HG03565 (cell line): ENCODE data around the gene SULF2.

ENCODE experiments used
- ATAC-seq: cut with Tn5 transposase; IDR thresholded peaks from one replicate; pipeline ENCODE4 v1.9.1; 2021; ENCODE audit warnings: mild to moderate bottlenecking, moderate library complexity; ENCODE audit not compliant: unreplicated experiment

The SULF2 gene

DNA sequence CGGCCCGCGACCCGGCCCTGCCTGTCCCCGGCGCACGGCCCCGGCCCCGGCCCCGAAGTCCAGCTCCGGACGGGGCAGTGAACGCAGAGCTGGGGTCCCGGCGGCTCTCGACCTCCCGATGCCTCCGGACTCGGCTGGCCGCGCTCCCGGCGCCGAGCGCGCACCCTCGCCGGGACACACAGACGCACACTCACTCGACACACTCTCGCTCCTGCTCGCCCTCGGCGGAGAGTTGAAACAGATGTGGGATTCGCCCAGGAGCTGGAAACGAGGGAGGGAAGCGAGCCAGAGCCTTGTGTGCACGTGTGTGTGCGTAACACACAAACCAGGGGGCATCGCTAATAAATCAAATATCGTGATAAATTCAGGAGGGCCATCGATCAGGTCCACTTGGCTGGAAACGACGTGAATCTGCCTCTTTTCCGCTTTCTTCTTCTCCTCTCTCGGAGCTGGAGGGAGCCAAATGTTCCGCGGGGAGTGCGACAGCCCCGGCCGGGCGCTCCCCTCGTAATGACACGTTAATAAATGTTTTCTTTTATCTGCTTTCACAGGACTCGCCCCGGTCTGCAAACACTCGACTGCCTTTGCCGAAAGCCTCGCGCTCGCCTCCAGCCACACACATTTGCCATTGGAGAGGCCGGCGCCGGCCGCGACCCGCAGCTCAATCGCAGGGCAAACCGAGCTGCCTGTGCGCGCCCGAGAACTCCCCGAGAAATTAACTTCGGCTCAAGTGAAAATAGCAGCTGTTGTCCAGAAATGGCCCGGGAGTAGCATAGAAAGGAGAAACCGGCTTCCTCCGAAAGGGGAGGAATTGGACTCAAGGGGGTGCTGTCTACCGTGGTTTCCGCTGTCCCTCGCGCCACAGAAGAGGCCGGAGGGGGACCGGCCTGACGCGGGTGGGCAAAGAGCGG lies 828 bp upstream of the SULF2 start:
- no peak for ATAC-seq

DNA sequence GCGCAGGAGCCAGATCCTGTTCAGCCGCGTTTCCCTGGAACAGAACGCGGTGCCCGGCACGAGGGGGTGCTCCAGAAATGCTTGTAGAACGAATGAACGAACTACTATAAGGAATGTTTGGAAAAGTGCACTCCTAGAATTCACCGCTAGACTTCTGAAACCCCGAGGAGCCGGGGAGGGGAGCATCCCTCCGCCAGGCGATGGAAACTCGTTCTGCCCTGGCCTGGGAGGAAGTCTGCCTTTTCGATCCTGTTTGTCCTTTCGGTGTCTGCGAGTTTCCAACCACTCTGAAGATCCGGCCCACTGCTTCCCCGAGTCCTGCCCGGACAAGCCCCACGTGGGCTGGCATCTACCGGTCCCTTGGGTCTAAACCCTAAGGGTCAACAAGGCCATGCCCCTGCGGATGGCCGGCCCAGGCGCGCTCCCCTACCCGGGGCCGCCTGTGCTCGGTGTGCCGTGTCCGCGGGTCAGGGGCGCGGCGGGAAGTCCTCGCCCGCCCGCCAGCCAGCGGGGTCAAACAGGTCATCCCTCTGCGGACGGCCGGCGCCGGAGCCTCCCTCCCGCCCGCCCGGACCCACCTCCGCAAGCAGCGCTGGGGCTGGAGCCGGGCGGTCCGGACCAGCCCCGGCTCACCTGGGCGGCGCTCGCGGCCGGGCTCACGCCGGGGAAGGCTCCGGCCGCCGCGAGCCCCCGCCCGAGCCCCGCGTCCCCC lies 526 bp downstream of the SULF2 start:
- no peak for ATAC-seq

DNA sequence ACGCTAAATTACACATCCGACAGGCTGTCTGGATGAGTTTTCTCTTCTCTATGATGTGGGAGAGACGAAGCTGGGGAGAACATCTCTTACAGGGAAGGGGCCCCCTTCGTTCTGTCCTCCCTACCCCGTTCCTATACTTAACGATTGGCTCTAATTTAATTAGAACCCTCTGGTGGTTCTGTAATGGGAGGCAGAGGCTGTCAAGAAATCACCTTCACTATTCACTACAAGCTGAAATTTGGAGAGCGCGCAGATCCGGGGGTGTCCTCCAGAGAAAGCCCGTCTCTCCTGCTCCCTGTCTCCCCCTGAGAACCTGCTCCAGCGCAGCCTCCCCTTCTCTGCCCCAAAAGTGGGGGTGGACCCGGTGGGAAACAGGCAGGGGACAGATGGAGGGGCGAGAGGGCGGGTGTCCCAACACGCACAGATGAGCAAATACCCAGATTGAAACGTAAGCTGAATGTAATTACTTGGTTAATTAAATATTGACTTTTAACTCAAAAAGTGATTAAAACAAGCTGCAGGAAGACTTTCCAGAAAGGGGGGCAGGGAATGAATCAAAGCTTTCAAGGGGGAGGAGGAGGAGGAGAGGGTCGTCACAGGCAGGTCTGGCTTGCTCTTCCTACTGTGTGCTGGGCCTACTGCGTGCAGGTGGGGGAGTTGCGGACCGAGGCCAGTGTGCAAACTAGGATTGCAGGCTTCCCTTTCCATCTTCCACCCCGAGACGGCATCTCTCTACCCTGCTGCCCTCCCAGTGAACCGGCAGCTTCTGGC lies 1.3 kb downstream of the SULF2 start:
- ATAC-seq, result no peak

DNA sequence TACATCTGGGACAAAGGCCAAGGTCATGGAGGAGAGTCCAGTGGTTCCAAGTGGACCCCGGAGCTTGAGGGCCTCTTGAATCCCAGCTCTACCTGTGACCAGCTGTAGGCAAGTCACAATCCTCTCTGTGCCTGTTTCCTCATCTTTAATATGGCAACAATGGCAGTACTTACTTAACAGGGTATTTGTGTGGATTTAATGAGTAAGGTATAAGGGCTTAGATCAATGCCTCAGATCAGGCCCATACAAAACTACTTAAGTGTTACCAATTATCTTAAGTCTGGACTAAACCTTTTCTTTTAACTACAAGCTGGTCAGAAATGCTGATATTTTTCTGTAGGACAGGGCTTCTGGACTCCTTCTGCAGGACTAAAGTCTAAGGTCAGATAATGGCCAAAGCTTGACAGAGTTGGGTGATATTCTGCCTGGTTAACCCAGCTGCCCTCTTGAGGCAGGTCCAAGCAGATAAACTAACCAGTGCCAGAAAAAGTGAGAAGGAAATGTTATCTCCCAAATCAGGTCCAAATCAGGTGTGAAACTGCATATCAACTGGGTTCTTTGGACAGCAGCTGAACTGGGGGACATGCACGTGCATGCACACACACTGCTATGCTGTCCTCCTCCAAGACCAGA lies 2.2 kb downstream of the SULF2 start:
- no peak for ATAC-seq

DNA sequence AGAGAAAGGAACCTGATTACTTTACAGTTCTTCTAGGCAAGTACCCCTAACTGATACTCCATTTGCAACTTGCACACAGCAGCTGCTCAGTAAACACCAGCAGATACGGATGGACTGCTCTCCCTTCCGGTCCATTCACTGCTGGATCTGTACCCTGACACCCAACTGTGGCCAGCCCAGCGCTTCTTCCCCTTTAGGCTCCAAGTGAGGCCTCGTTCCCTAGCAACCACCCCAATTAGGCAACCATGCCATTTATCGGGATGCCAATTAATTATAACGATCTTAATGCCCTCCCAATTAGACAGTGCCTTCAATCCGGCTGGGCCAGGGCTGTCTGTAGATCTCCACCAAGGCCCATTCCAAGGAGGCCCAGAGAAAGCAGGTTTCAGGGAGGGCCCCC lies 3.2 kb downstream of the SULF2 start:
- ATAC-seq, result no peak

DNA sequence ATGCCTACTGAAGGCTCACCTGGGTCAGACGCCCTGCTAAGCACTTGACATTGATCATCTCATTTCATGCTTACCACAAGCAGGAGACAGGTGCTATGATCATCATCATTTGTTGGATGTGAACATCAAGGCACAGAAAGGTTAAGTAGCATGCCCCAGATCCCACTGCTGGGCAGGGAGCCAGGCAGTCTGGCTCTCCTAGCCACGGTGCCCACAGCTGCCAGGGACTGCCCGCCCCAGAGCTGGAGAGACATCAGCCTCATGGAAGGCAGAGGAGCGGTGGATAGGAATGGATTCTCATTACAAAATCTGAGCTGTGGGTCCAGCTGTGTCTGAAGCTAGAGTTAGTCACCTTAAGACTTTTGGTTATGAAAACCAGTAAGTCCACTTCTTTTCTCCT lies 3.6 kb downstream of the SULF2 start:
- ATAC-seq, result no peak

DNA sequence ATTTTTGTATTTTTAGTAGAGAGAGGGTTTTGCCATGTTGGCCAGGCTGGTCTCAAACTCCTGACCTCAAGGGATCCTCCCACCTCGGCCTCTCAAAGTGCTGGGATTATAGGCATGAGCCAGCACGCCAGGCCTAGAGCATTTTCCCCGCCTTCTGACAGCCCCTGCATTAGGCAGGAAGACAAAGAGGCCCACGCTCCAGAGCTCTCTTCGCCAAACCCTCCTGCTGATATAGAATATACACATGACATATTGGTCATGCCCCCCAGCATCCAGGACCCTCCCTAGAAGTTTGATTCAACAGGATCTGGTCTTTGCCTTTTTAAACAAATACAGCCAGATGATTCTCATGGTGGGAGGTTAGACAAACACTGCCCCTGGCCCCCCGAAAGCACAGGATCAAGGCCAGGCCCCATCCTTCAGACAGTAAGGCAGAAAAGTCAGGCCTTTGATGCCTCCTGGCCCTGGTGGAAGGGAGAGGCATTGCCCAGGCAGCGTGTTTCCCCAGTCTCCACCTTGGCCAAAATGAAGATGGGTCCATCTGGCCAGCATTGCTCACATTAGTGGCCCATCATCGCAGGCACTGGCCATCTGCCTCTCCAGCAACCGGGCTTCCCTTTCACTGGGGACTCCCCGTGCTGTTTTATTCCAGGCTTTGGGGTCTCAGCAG lies 4.4 kb downstream of the SULF2 start:
- no peak for ATAC-seq

DNA sequence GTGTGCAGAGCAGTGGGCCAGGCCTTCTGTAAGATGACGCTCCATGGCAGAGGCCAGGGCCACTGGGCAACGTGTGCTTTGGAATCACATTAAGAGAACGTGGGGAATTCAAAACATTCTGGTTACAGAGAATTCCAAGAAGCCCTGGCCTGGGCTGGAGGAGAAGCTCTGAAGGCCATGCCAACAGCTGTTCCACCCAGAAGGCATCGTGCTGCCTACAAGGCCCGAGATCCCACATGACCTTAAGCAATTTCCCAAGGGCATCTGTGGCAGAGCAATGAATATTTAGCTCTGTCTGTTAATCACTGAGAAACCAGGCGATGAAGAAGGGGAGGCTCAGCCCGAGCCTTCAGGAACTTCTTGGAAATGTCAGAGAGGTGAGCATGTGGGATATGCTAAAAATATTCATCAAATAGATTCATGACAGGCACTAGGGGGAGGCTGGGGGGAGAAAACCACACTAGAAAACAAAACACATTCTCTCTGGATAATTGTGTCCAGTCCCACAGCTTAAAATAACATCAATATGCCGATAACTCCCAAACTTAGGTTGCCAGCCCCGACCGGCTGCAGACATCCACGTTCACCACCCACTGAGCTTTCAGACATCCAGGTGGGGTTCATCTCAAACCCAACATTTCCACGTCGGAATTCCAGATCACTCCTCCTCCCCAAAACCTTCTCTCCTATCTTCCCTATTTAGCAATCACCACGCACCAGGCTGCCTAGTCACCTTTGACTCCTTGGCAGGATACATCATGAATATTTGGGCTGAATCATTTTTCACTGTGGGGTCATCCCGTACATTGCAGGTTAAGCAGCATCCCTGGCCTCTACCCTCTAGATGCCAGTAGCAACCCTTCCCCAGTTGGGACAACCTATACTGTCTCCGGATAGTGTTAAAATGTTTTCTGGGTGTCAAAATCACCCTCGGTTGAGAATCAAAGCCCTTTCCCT lies 6.6 kb downstream of the SULF2 start:
- no peak for ATAC-seq

DNA sequence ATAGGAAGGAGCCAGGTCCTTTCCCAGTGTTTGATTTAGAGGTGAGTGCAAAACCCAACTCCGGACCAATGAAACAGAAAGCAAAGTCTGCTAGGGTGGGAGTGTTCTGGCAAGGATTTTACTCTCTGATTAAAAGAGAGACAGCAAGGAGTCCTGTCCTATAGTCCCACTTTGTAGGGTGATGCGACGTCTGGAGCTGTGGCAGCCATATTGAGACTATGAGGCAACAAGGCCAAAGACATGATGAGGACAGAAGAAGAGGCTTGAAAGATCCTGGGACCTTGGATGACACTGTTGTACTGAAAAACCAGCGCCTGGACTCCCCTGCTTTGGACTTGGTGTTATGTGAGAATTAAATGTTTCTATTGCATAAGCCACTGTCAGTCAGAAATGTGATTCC lies 8.1 kb downstream of the SULF2 start:
- no peak for ATAC-seq

DNA sequence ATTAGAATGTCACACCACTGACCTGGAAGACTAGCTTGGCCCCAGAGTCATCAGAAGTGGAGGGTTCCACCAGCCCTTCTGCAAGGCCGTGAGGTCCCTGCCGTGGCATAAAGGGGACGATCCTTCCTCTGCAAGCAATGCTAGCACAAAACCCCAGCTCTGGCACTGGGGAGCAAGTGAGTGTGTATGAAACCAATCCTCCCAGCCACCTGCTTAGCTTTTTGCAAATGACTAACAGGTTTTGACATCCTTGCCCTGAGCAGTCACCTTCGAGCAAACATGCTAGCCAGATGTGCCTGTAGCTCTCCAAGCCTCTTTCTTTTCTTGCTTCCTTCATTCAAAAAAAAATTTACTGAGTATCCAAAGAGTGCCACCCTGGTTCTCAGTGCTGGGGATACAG lies 8.6 kb downstream of the SULF2 start:
- ATAC-seq, result no peak

DNA sequence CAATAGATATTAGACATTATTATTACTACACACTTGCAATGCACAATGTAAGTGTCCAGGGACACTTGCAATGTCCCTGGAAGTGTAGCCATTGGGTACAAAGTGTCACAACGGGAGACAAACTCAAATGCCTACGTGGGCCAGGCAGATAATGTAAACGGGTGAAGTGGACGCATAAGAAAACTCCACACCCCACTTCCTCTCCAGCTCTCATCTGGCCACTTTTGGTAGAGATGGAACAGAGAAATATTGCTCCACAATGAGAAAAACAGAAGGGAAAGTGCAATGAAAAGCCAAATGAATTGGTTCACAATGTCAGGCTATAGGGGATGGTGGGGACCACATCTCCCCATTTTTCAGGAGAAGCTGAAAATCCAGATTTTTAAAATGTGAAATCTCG lies 9.4 kb downstream of the SULF2 start:
- ATAC-seq, result no peak

DNA sequence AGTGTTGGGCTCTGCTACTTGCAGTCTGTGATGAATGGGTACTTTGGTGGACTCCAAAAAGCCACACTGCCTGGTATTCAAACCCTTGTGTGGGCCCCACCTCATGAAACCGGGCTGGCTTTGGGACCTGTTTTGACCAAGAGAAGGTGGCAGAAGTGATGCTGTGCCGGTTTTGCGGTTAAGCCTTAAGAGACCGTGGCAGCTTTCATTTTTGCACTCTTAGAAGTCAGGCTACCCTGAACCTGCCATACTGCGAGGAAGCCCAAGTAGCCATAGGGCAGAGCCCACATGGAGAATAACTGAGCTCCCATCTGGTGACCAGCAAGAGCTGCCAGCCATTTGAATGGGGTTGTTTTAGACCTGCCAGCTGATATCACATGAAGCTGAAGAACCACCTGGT lies 10.2 kb downstream of the SULF2 start:
- ATAC-seq, result no peak

DNA sequence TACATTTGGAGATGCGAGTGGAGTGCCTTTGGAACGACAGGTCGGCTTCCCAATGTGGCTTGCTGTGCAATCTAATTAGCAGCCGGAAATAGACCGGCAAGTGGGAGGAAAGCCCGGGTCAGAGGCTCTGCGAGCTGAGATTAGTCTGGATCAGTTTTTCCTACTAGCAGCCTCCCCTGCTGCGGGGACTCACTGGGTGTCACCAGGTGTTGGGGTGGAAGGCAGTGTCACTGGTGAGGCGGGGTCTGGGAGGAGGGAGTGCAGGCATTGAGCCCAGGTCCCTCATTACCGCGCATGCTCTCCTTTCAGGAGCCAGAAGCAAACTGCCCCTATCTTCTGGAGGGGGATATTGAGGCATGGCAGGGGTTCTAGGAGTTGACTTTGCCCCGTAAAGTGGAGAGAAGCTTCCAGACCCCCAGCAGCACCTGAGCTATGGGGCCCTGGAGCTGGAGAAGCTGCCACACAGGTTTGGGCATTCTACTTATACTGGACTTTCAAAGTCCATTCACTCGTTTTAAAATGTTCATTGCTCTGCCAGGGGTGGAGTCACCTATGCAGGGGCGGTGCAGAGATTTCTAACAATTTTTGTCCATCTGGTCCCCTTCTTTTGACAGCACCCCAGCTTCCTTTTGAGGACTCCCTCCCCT lies 11.0 kb downstream of the SULF2 start:
- ATAC-seq, result no peak

DNA sequence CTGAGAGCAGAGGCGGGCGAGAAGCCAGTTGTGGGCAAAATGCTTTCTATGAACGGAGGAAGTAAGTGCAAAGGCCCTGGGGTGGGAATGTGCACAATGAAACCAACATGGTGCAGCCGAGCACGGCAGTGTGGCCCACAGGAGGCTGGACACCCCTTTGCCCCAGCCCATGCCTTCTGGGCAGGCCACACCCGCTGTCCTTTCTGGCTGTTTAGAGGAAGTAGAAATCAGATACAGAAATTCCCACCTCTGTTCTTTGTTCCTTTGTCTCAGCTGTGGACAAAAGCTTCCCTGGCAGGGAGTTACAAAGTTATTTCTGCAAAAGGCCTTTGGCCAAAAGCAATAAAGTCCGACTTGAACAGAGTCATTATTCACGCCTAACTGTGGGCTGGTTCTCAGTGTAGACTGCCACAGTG lies 11.9 kb downstream of the SULF2 start:
- ATAC-seq, result no peak

DNA sequence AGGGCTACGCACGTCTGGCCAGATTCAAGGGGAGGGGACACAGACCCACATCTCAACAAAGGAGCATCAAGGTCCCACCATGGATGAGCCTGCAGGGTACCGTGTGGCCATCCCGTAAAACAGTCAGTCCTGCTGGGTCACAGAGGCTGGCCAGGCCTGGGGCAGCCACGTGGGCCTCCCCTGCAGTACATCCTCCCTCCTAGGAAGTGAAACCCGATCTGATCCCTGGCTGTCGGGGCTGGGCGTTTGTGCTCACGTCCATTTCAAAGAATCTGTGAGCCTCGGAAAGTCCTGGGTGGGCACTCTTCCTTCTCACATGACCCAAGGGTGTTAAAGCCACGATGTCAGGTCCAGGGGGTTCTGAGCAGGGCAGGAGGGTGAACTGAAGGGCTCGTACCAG lies 14.3 kb downstream of the SULF2 start:
- no peak for ATAC-seq

DNA sequence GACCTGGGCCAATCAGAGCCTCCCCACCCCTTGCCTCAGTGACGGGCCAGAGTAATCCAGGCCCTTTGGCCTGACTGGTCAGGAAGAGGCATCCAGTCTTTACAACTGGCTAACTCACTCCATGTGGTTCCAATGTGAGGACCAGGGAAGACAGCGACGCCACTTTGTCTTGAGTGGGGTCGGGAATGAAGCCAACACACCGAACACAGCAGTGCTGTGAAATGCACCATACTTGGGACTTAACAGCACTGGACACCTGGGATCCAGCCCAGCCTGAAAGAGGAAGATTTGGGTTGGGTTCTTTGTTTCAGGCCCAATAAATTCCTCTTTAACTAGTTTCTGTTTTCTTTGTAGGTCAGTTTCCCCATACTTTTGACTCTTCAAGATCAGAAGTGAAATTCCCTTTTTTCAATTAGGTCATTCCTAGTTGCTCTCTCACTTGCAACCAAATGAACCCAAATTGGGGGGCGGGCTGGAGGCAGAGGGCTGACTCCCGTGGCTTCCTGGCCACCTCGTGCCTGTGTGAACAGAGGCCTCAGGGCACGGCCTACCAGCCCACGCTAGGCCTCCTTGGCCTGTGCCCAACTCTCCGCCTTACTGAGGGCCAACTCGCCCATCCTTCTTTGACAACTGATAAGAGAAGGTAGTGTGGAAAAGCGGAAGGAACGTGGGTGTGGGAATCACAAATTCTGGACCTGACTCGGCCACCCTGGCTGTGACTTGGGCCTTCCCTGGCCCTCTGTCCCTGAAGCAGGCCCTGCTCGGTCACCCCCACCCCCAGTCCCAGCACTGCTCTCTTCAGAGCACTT lies 17.1 kb downstream of the SULF2 start:
- ATAC-seq, result no peak

DNA sequence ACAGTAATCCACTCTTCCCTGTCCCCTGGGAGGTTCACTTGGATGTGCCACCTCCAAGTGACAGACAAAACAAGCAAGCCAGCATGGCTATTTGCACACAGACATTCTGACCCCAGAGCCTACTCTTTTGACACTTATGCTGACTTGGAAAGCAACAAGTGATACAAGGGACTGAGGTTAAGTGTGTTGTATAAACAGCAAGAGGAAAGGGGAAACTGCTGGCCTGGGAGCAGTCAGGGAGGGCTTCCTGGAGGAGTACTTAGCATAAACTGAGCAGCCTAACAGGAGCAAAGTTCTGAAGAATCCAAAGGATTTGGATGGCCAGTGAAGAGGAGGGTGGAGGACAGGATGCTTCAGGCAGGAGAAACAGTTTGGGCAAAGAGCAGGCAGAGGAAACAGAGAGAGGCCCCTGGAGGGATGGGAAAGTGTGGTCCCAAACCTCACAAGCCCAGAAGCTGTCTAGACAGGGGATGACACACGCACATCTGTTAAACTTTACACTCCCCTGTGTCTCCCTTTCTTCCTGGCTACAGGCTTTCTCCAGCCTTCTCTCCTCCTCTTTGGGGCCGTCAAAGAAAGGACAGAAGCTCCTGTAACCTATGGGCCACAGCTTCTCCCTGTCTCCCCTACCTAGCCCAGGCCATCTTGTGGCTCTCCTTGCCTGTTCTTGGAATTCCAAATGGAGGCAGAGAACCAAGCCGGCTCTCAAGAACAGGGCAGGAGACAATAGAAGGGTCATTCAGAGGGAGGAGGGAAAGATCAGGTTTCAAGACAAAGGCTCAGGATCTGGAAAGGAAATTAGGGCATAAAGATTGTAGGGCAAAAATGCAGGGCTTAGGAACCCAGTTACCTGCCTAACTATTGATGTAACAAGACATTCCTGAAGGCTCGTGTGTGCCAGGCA lies 19.3 kb downstream of the SULF2 start:
- no peak for ATAC-seq
